ENCODE data around the gene PLD4. TPM values are rescaled to one million over a fixed set of nuclear protein-coding genes. Genes with fewer than 3 reads are reported as not detected.

PLD4 gene
- total and polyA plus RNA-seq, 2 experiments from 2014 or later, result 0.77 TPM; not detected in 1

DNA sequence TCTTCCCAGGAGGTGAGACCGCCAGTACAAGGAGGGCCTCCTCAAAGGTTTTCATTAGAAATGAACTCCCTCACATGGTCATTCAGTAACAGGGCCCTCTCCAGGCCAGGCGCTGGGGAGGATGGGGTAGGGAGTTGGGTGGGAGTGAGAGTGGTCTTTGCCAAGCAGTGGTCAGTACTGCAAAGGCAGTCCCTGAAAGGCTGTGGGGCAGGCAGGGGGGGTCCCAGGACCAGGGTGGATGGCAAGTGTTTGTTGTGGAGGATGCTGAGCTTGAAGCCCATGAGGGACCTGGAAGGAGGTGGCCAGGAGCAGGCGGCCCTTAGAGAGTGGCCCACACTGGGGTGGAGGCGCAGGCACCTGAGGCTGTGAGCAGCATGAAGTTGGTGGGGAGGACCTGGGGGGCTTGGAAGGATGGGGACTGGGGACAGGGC is 33.5 kb upstream of the PLD4 start:
- Histone ChIP-seq H3K4me1 (ENCODE audit: insufficient read depth) (no peaks in the 10 kb centered on the region), H3K9me2 (replicated peaks; ENCODE audit: insufficient read depth) (no peaks in the 10 kb centered on the region), H3K36me3 (replicated peaks; ENCODE audit: insufficient read depth, low read depth) (no peaks in the 10 kb centered on the region), H2AFZ (no peak overlapping the region), H3K4me2 (no peak overlapping the region), H3K4me3 (no peak overlapping the region), H4K20me1 (ENCODE audit: insufficient read depth, poor library complexity, severe bottlenecking) (no peaks in the 10 kb centered on the region), H3K9me3 (ENCODE audit: low read depth) (no peaks in the 10 kb centered on the region), H3K27ac (no peak overlapping the region), H3K27me3 (no peaks in the 10 kb centered on the region), H3K79me2 (no peaks in the 10 kb centered on the region)
- WGBS (ENCODE audit: low lambda C conversion rate, missing lambda C conversion rate), result 93% methylated on average over 4 of the region's 4 CpGs
- TF ChIP-seq, protein P1, sequence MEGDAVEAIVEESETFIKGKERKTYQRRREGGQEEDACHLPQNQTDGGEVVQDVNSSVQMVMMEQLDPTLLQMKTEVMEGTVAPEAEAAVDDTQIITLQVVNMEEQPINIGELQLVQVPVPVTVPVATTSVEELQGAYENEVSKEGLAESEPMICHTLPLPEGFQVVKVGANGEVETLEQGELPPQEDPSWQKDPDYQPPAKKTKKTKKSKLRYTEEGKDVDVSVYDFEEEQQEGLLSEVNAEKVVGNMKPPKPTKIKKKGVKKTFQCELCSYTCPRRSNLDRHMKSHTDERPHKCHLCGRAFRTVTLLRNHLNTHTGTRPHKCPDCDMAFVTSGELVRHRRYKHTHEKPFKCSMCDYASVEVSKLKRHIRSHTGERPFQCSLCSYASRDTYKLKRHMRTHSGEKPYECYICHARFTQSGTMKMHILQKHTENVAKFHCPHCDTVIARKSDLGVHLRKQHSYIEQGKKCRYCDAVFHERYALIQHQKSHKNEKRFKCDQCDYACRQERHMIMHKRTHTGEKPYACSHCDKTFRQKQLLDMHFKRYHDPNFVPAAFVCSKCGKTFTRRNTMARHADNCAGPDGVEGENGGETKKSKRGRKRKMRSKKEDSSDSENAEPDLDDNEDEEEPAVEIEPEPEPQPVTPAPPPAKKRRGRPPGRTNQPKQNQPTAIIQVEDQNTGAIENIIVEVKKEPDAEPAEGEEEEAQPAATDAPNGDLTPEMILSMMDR (IDR thresholded peaks at IDR 0.05; ENCODE audit: poor library complexity), result no peak
- no peak for TF ChIP-seq EZH2phosphoT487 (IDR thresholded peaks at IDR 0.05; ENCODE audit: low read depth, severe bottlenecking, unreplicated experiment)
- no peak for TF ChIP-seq EZH2 (IDR thresholded peaks at IDR 0.05; ENCODE audit: borderline replicate concordance)
- peak; percentile 3 for DNase-seq (ENCODE audit: low spot score)

DNA sequence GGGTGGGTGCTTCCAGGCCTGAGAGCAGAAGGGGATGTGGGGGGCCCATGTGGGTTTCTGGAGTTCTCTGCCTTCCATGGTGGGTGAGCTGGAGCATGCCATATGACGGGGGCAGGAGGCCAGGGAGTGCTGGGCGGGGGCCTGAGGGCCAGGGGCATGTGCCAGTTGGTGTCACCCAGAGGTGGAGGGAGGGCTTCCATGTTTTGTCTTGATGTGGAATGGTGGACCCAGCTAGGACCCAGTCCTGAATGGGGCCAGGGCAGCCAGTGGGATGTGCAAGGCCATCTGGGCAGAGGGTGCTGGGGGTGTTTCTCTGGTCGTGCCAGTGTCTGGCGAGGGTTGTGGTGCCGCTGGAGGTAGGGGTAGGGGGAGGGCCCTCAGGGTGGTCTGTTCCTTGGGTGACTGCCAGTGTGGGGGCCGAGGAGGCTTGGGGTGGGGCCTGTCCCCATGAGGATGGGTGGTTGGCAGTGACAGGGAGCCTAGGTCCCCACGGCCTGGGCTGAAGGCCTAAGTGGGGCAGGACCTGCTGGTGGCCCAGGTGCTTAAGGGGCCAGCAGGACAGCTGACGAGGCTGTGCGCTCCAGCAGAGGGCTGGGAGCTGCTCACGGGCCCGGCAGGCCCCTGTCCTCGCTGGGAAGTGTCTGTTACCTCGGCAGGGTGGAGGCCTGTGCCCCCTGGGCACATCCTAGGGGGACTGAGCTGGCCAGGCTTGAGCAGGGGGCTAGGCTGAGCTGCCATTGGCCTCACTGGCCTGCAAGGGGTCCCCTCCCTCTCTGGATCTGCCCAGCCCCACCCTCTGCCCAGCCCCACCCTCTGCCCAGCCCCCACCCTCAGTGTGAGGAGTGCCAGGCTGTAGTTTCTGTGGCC is 32.8 kb upstream of the PLD4 start:
- DNase-seq (ENCODE audit: low spot score), result peak; percentile 5
- H3K79me2 ChIP-seq, result no peaks in the 10 kb centered on the region
- no peak overlapping the region for H3K27ac ChIP-seq
- TF ChIP-seq EZH2 (IDR thresholded peaks at IDR 0.05; ENCODE audit: borderline replicate concordance) (no peak), EZH2phosphoT487 (IDR thresholded peaks at IDR 0.05; ENCODE audit: low read depth, severe bottlenecking, unreplicated experiment) (no peak)
- TF ChIP-seq, protein P1 (IDR thresholded peaks at IDR 0.05; ENCODE audit: poor library complexity), result no peak
- no peak overlapping the region for H3K4me2 ChIP-seq
- H3K36me3 ChIP-seq (replicated peaks; ENCODE audit: insufficient read depth, low read depth), result no peaks in the 10 kb centered on the region
- no peaks in the 10 kb centered on the region for H3K4me1 ChIP-seq (ENCODE audit: insufficient read depth)
- H3K9me3 ChIP-seq (ENCODE audit: low read depth), result no peaks in the 10 kb centered on the region
- 84% methylated on average over 8 of the region's 13 CpGs for WGBS (ENCODE audit: low lambda C conversion rate, missing lambda C conversion rate)
- no peaks in the 10 kb centered on the region for H4K20me1 ChIP-seq (ENCODE audit: insufficient read depth, poor library complexity, severe bottlenecking)
- no peak overlapping the region for H3K4me3 ChIP-seq
- H3K27me3 ChIP-seq, result no peaks in the 10 kb centered on the region
- no peaks in the 10 kb centered on the region for H3K9me2 ChIP-seq (replicated peaks; ENCODE audit: insufficient read depth)
- no peak overlapping the region for H2AFZ ChIP-seq

DNA sequence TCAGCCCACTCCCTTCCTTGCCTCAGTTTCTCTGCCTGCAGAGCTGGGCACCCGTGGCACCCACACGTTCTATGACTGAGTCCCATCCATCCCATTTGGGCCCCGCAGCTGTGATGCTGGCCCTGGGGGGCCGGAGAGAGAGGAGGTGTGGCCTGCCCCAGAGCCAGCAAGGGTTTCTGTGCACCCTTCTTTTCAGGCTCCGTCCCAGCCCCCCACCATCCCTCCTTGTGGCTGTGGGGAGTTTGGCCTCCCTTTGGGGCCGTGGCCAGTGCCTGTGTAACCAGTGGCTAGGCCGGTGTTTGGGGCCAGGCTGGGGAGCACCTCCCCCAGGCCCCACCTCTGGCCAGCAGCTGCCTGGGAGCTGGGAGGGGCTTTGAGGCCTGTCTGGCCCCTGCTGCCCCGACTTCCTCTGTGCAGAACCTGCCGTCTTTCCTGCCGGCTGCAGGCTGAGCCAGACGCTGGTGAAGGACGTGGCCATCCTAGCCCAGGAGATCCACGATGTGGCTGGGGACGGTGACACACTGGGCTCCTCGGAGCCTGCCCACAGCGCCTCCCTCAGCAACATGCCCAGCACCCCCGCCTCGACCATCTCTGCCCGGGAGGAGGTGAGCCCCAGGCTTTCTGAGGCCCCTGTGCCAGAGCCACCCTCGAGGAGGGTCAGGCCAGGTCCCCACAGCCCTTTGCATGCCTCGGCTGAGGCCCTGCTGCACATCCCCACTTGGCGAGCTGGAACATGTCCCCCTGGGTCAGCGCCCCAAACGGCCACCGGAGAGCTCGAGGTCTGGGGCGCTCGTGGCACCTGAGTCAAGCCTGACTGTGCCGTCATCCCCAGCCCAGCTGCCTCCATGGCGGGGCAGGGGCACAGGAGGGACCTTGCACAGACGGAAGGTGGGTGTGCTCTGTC is 31.9 kb upstream of the PLD4 start:
- 81% methylated on average over 31 of the region's 31 CpGs for WGBS (ENCODE audit: low lambda C conversion rate, missing lambda C conversion rate)
- Histone ChIP-seq H3K9me3 (ENCODE audit: low read depth) (no peaks in the 10 kb centered on the region), H3K27me3 (no peaks in the 10 kb centered on the region)

More for the DNA sequence above, 31.9 kb upstream of the PLD4 start:
- no peak overlapping the region for H3K27ac ChIP-seq
- no peak overlapping the region for H3K4me2 ChIP-seq
- H4K20me1 ChIP-seq (ENCODE audit: insufficient read depth, poor library complexity, severe bottlenecking), result no peaks in the 10 kb centered on the region
- no peaks in the 10 kb centered on the region for H3K36me3 ChIP-seq (replicated peaks; ENCODE audit: insufficient read depth, low read depth)
- no peaks in the 10 kb centered on the region for H3K4me1 ChIP-seq (ENCODE audit: insufficient read depth)
- no peak overlapping the region for H3K4me3 ChIP-seq
- H3K9me2 ChIP-seq (replicated peaks; ENCODE audit: insufficient read depth), result no peaks in the 10 kb centered on the region
- no peaks in the 10 kb centered on the region for H3K79me2 ChIP-seq
- TF ChIP-seq EZH2 (IDR thresholded peaks at IDR 0.05; ENCODE audit: borderline replicate concordance) (no peak), EZH2phosphoT487 (IDR thresholded peaks at IDR 0.05; ENCODE audit: low read depth, severe bottlenecking, unreplicated experiment) (no peak)
- TF ChIP-seq, protein P1 (IDR thresholded peaks at IDR 0.05; ENCODE audit: poor library complexity), result no peak
- peak; percentile 4 for DNase-seq (ENCODE audit: low spot score)
- no peak overlapping the region for H2AFZ ChIP-seq
